DND-41 (cell line): Measurements from ENCODE around the gene GOLGA3.

Experiments
- ATAC-seq: fragments of 200-7000 bp; cut with Tn5 transposase; 3 replicates; pipeline ENCODE4 v1.9.1; 2021; ENCODE audit warnings: low read depth; ENCODE audit not compliant: insufficient read depth
- DNase-seq: peaks from one replicate; pipeline ENCODE4 v3.0.0-alpha.2; 2020
- H2AFZ ChIP-seq: 2 replicates; pipeline ENCODE4 v1.6.0; 2012; ENCODE audit warnings: low read depth, low read length
- H3K27ac ChIP-seq: 2 replicates; pipeline ENCODE4 v1.5.1; 2012; ENCODE audit warnings: low read length, inconsistent platforms
- H3K27me3 ChIP-seq: fragments of 200-600 bp; sonication (generic); 2 replicates; pipeline ENCODE4 v1.6.0; 2012; ENCODE audit warnings: low read length, mild to moderate bottlenecking, inconsistent platforms; ENCODE audit not compliant: insufficient read depth, poor library complexity
- H3K36me3 ChIP-seq: 2 replicates; pipeline ENCODE4 v1.5.1; 2012; ENCODE audit warnings: low read length, inconsistent platforms; ENCODE audit not compliant: insufficient read depth
- H3K4me1 ChIP-seq: 2 replicates; pipeline ENCODE4 v1.5.1; 2012; ENCODE audit warnings: mild to moderate bottlenecking, low read length; ENCODE audit not compliant: insufficient read depth
- H3K4me2 ChIP-seq: 2 replicates; pipeline ENCODE4 v1.6.0; 2012; ENCODE audit warnings: mild to moderate bottlenecking, moderate library complexity, low read length, inconsistent platforms; ENCODE audit not compliant: insufficient read depth
- H3K4me3 ChIP-seq, 2 experiments: fragments of 200-600 bp in 1 of 2; shearing (Covaris generic) in 1 of 2; 2 replicates each; pipeline ENCODE4 v1.5.1; 2012 to 2016; ENCODE audit warnings: inconsistent platforms in 2 of 2, low read length in 2 of 2, mild to moderate bottlenecking in 2 of 2, low read depth in 1 of 2, moderate library complexity in 1 of 2
- H3K79me2 ChIP-seq: 2 replicates; pipeline ENCODE4 v1.6.0; 2012; ENCODE audit warnings: low read length, inconsistent platforms; ENCODE audit not compliant: insufficient read depth
- H3K9ac ChIP-seq: 2 replicates; pipeline ENCODE4 v1.6.0; 2012; ENCODE audit warnings: low read depth, mild to moderate bottlenecking, inconsistent platforms, low read length, moderate library complexity
- H3K9me3 ChIP-seq: 2 replicates; pipeline ENCODE4 v1.5.1; 2012; ENCODE audit warnings: low read length, moderate library complexity, mild to moderate bottlenecking, inconsistent platforms; ENCODE audit not compliant: insufficient read depth, severe bottlenecking
- H4K20me1 ChIP-seq: 2 replicates; pipeline ENCODE4 v1.6.0; 2012; ENCODE audit warnings: low read length; ENCODE audit not compliant: insufficient read depth
- EZH2 ChIP-seq: IDR thresholded peaks from 3 replicates; pipeline ENCODE4 v1.6.1; 2012; ENCODE audit warnings: borderline replicate concordance, low read depth, mild to moderate bottlenecking, moderate library complexity, low read length, inconsistent platforms; ENCODE audit not compliant: severe bottlenecking
- TF ChIP-seq, protein P1 (sequence below): IDR thresholded peaks from 2 replicates; pipeline ENCODE4 v1.5.1; 2012; ENCODE audit warnings: borderline replicate concordance, low read length, moderate library complexity, mild to moderate bottlenecking; ENCODE audit not compliant: poor library complexity, severe bottlenecking; ENCODE audit errors: extremely low read depth

Gene GOLGA3

DNA sequence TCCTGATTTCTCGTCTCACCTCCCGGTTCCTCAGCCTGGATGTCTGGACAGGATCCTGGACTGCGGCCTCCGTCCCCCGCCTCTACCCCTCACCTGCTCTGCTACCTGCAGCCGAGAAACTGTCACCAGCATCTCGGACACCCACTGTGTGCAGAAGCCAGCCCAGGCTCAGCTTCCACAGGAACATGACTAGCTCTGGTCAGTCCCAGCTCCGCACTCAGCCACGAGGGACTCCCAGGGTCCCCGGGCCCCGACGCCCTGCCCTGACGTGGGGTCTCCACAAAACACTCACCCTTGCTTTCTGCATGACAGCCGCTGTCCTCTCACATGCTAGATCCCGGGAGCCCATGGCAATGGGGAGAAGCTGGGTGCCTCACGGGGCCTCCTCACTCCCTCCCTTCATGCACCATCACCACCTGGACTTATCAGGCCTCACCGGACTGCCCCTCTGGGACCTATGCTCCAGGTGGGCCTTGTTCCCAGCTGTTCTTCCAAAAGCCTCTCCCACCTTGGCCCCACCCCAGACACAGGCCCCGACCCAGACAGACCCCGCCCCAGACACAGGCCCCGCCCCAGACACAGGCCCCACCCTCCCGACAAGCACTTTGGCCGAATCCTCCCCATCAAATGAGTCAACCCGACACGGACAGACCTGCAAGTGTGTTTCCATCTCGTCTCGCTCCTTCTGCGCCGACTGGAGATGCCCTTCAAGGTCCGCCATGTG, 40.1 kb downstream of the GOLGA3 start:
- Histone ChIP-seq H3K79me2 (no peaks in the 10 kb centered on the region), H3K9me3 (no peaks in the 10 kb centered on the region), H3K4me2 (no peak overlapping the region), H3K27ac (no peak overlapping the region), H3K9ac (no peak overlapping the region), H3K27me3 (no peaks in the 10 kb centered on the region), H3K36me3 (peaks cover 71% of the 10 kb centered on the region), H2AFZ (no peak overlapping the region), H3K4me3 (no peak overlapping the region), H3K4me1 (no peaks in the 10 kb centered on the region), H4K20me1 (peaks cover 11% of the 10 kb centered on the region)
- no peak for DNase-seq
- ATAC-seq: no peak
- no peak for TF ChIP-seq EZH2

DNA sequence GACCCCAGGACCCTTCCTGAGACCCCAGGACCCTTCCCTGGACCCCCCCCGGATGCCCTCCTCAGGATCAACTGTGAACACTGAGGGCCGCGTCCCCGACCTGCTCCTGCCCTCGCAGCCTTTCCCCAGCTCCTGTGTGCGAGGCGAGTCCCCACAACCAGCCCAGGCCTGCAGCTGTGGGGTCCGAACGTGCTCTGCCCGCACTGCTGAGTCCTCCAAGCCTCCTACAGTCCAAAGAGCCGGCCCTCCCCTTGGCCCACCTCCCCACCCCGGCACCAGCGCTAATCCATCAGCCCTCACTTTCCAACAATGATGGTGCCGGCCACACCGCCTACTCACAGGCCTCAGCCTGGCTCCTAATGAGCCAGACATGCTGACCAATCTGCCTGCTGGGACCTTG, 40.8 kb downstream of the GOLGA3 start:
- Histone ChIP-seq H4K20me1 (peaks cover 11% of the 10 kb centered on the region), H2AFZ (no peak overlapping the region), H3K27ac (no peak overlapping the region), H3K4me1 (no peaks in the 10 kb centered on the region), H3K4me3 (no peak overlapping the region), H3K9ac (no peak overlapping the region), H3K9me3 (no peaks in the 10 kb centered on the region), H3K27me3 (no peaks in the 10 kb centered on the region), H3K79me2 (no peaks in the 10 kb centered on the region), H3K4me2 (no peak overlapping the region), H3K36me3 (peaks cover 77% of the 10 kb centered on the region)
- no peak for ATAC-seq
- no peak for DNase-seq
- TF ChIP-seq, protein P1, sequence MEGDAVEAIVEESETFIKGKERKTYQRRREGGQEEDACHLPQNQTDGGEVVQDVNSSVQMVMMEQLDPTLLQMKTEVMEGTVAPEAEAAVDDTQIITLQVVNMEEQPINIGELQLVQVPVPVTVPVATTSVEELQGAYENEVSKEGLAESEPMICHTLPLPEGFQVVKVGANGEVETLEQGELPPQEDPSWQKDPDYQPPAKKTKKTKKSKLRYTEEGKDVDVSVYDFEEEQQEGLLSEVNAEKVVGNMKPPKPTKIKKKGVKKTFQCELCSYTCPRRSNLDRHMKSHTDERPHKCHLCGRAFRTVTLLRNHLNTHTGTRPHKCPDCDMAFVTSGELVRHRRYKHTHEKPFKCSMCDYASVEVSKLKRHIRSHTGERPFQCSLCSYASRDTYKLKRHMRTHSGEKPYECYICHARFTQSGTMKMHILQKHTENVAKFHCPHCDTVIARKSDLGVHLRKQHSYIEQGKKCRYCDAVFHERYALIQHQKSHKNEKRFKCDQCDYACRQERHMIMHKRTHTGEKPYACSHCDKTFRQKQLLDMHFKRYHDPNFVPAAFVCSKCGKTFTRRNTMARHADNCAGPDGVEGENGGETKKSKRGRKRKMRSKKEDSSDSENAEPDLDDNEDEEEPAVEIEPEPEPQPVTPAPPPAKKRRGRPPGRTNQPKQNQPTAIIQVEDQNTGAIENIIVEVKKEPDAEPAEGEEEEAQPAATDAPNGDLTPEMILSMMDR: no peak
- TF ChIP-seq EZH2: no peak

DNA sequence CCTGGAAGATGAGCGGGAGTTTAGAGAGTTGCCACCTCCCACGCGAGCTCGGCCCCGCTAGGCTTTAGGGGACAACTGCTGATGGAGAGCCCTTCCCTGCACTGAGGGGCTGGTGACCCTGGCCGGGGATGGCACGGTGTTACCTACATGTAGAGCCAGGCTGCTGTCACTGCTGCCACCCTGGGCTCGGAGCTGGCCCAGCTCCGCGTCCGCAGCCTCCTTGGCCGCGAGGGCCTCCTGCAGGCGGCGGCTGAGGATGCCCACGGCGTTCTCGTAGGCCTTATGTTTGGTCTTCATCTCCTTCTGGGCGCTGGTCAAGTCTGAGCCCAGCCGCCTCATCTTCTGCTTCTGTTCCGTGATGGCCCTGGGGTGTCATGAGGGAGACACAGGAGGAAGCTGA, 42.5 kb downstream of the GOLGA3 start:
- Histone ChIP-seq H3K27ac (no peak overlapping the region), H3K9ac (no peak overlapping the region), H3K4me1 (no peaks in the 10 kb centered on the region), H3K4me3 (no peak overlapping the region), H2AFZ (no peak overlapping the region), H3K36me3 (peaks cover 78% of the 10 kb centered on the region), H3K4me2 (no peak overlapping the region), H3K9me3 (no peaks in the 10 kb centered on the region), H4K20me1 (peaks cover 7% of the 10 kb centered on the region), H3K27me3 (no peaks in the 10 kb centered on the region), H3K79me2 (no peaks in the 10 kb centered on the region)
- TF ChIP-seq, protein P1: no peak
- TF ChIP-seq EZH2: no peak
- no peak for DNase-seq
- no peak for ATAC-seq

DNA sequence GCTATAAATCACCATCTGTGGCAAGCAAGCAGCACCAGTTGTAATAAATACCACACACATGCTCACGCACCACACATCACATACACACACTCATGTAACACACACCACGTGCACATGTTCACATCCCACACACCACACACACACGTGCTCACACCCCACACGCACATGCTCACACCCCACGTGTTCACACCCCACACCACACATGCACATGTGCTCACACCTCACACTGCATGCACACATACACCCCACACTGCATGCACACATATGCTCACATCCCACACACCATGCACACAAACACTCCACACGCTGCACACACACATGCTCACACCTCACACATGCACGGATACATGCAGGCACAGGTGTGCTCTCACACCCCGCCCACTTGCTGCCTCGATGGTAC, 44.1 kb downstream of the GOLGA3 start:
- Histone ChIP-seq H4K20me1 (peaks cover 5% of the 10 kb centered on the region; the same call in 1 of the 2 replicates), H3K27ac (no peak overlapping the region), H3K9ac (no peak overlapping the region), H3K27me3 (no peaks in the 10 kb centered on the region), H3K4me2 (no peak overlapping the region), H3K79me2 (no peaks in the 10 kb centered on the region), H3K36me3 (peaks cover 83% of the 10 kb centered on the region), H3K4me1 (no peaks in the 10 kb centered on the region), H3K9me3 (no peaks in the 10 kb centered on the region), H3K4me3 (no peak overlapping the region), H2AFZ (no peak overlapping the region)
- DNase-seq (no peak), ATAC-seq (no peak)
- TF ChIP-seq, protein P1: no peak
- TF ChIP-seq EZH2: no peak
